Heart left ventricle (tissue), 13 donors: ENCODE measurements around the gene PLK1.

Source experiments
- POLR2A ChIP-seq, 2 donors: fragments of 450-650 bp; IDR thresholded peaks; one replicate each; pipeline ENCODE4 v1.6.1; 2017; ENCODE audit warnings: antibody characterized with exemption in 2 of 2, mild to moderate bottlenecking in 2 of 2, moderate library complexity in 2 of 2
- TF ChIP-seq, protein P1 (sequence below), 12 donors: fragments of 200-600 bp; sonication (generic) in 4 of 12; IDR thresholded peaks; one replicate each; pipeline versions ENCODE4 v1.5.0 to v1.8.0; 2018 to 2022; ENCODE audit warnings: antibody characterized with exemption in 12 of 12, mild to moderate bottlenecking in 5 of 12
- donor health status: ischemic (EF 13 %, LVEDD 7.1; RV severe dilation, severe dysfunction).
- donor health status: DM: no; HTN: yes; CAD: no.
- donor health status: DM: no; HTN: no; CAD: no.
- donor health status: ischemic (EF 25% LVEDD 6.9; RV normal size, moderate dysfunction).
- donor health status: ischemic (EF 25% LVEDD 5.7; RV mildly dilated, moderate dysfunction).
- donor health status: ischemic (EF 35%, LVEDD 5.7; RV mildly dilated, moderate dysfunction).
- donor health status: nonischemic (EF 11% LVEDD 7.7; RV severe dilation, severe dysfunction).
- donor health status: DM: yes; HTN: yes; CAD: no.
- donor health status: PGD.
- donor health status: ischemic (EF 29% LVEDD 5.4; RV normal size, mild dysfunction).
- donor health status: nonischemic (EF 23%, LVEDD 6.1; RV moderate dilation, normal function).

DNA sequence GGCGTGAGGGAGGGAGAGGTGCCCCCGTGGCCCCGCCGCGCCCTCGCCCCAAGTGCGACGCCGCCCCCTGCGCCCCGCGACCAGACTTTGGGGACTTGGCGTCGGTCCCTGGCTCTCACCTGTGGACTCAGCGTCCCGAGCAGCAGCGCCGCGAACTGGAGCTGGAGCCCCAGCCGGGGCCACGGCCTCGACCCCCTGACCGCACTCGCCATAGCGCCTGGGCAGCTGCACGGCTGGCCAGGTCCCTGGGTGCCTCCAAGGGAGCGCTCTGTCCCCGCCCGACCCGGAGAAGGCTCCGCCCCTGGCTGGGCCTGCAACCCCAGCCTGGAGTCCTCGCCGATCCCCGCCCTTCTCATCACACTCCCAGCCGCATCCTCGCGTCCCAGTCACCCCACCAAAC, 34.3 kb downstream of the PLK1 start, which contains the start of gene ERN2:
- TF ChIP-seq, protein P1, sequence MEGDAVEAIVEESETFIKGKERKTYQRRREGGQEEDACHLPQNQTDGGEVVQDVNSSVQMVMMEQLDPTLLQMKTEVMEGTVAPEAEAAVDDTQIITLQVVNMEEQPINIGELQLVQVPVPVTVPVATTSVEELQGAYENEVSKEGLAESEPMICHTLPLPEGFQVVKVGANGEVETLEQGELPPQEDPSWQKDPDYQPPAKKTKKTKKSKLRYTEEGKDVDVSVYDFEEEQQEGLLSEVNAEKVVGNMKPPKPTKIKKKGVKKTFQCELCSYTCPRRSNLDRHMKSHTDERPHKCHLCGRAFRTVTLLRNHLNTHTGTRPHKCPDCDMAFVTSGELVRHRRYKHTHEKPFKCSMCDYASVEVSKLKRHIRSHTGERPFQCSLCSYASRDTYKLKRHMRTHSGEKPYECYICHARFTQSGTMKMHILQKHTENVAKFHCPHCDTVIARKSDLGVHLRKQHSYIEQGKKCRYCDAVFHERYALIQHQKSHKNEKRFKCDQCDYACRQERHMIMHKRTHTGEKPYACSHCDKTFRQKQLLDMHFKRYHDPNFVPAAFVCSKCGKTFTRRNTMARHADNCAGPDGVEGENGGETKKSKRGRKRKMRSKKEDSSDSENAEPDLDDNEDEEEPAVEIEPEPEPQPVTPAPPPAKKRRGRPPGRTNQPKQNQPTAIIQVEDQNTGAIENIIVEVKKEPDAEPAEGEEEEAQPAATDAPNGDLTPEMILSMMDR (IDR thresholded peaks at IDR 0.05), result no peak
- no peak for TF ChIP-seq POLR2A (IDR thresholded peaks at IDR 0.05)
